Stimulated activated CD8-positive, alpha-beta memory T cell treated with anti-CD3 and anti-CD28 coated beads, Interleukin-7, amount 100 ng/mL, for 24 hours (primary cell): ENCODE results near the gene VASN.

Experiments used
- DNase-seq: peaks from one replicate; pipeline ENCODE4 v3.0.0-alpha.2; 2020; ENCODE audit warnings: low read depth

VASN gene

GRCh38 chr16:4426021-4426684 is 54.5 kb downstream of the VASN start:
- DNase-seq = no peak

- no peak for DNase-seq
Observed at GRCh38 chr16:4426722-4427372, 55.2 kb downstream of the VASN start.

GRCh38 chr16:4428500-4428899 is 56.9 kb downstream of the VASN start:
- no peak for DNase-seq

GRCh38 chr16:4431023-4431422 is 59.4 kb downstream of the VASN start:
- no peak for DNase-seq
